GM19395 (cell line): Measurements from ENCODE around the gene CD247.

Source experiments
- ATAC-seq: cut with Tn5 transposase; IDR thresholded peaks from one replicate; pipeline ENCODE4 v1.9.1; 2021; ENCODE audit warnings: mild to moderate bottlenecking, moderate library complexity; ENCODE audit not compliant: unreplicated experiment

Gene CD247

DNA sequence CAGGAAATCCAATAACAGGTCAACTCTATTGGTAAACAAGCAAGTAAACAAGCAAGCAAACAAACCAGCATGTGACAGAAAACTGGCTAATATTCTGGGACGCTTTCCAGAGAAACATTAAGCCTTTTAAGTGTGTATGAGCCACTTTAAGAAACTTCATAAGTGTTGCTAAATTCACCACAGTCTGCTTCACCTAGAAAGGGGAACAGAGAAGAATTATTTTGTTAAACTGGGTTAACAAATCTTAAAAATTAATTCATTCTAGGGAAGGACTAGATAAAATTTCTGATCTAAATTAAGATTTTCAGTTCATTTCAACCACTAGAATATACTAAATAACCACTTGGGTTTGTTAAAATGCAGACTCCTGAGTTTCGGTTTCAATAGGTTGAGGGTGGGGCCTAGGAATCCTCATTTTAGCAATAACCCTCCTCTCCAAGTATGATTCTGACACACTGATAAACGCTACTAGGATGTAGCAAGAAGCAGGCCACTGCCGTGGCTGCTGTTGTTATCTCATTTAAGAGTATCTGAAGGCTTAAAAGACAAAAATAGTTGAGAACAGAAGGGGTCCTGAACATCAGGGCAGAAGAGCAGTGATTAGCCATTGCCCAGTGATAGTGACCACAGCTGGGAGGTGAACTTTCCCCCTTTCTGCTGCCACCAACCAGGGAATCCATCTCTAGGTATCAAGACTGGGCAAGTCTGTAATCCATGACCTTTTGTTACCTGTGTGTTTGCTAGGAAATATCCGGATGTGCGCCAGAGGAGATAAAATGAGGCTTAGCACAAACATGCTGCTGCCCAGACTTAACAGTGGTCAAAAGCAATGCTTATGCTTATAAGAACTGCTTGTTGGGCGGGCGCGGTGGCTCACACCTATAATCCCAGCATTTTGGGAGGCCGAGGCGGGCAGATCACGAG, 24.0 kb upstream of the CD247 start:
- no peak for ATAC-seq

DNA sequence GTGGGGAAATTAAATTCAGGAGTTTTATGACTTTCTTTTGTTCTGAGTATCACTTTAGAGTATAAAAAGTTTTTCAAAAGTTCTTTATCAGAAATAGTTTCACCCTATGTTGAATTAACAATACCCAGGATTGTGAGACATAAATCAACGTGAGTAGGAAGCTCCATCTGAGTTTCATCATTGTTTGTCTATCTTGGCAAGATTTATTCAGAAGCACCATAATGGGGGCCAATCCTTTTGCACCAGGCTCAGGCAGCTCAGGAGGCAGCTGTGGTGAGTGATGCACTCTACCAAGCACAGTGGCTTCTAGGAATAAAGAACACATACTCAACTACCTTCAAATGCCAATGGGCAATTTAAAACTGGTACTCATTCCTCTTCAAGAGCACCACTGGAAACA, 23.3 kb upstream of the CD247 start:
- ATAC-seq = no peak

DNA sequence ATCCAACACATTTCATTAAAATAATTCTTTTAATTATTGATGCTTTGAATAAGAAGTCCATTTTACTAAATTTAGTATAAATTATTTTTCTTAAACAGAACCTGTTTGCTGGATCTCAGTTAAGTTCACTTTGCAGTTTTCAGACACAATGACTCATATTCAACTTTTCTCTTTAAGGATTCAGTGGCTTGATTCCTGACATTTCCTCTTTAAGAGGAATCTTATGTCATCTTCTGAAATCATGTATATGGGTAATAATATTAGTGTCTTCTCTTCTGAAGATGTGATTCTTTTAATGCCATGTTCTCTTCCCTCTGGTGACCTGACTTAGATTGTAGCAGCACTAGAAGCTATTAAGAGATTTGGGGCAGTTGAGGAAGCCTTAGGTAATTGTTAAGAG, 22.7 kb upstream of the CD247 start:
- ATAC-seq = no peak

DNA sequence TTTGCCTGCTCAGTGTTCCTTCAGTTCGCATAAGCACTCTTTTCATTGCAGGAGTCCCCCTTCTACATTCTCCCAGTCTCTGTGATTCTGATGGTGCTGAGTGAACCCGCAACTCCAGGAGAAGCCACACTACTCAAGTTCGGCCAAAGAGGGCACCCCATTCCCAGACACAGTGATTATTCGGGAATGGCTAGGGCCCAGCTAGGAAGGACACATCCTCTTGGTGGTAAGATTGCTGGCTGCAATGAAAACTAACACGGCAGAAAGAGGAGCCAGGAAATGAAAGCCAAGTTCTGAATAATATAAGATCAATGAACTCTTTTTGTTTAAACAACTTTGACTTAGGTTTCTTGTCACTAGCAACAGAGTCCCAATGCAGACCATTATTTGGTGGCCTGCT, 20.3 kb upstream of the CD247 start:
- ATAC-seq = no peak

DNA sequence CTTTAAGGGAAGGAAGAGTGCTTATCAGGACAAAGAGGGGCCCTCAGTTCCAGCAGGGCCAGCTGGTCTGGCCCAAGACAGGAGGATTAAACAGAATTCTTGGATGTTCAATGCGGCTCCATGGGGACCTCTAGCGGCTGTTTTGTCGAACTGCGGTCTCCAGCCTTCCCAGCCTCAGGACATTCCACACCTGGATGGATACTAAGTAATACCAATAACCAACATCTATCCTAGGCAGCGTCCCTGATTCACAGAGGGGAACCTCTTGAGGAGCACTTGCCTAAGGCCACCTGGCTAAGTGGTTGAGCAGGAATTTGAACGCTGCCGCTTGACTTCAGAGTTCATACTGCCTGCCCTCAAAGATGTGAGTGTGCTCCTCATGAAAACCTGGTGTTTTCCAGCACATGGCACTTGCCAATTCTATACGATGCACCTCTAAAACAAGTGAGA, 15.5 kb upstream of the CD247 start:
- peak; percentile 76 for ATAC-seq

DNA sequence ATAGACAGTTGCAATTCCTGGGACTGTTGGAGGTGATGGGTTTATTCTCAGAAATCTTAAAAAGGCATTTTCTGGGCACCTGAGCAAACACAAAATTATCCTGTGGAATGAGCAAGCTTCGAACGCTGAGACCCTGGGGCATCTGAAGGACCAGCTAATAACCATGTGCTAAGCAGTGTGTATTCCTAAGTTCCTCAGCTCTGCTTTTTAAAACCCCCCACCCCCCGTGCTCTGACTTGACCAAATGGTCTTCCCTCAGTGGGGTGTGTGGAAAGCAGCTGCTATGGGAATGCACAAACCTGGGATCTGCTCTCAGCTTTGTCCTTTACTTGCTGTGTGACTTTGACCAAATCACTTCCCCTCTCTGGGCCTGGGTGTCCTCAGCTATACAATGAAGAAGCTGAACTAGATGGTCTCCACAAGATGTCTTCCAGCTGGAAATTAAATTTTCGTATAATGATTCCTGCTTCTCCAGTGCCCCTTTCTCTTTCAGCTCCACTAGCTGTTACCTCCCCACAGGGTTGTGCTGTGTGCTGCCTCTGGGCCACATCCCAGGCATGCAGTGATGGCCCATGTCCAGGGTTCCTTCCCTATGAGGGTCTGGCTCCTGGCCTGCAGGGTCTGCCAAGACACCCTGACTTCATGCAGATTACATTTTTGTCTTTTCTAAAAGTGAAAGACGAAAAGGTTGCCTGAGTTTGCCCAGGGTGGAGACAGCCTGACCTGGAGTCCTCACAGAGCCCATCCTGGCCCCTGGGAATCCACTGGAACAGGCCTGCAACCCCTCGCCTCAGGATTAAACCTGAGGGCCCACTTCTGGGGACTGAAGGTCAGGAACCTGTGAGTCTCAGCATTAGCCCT, 14.9 kb upstream of the CD247 start:
- no peak for ATAC-seq

DNA sequence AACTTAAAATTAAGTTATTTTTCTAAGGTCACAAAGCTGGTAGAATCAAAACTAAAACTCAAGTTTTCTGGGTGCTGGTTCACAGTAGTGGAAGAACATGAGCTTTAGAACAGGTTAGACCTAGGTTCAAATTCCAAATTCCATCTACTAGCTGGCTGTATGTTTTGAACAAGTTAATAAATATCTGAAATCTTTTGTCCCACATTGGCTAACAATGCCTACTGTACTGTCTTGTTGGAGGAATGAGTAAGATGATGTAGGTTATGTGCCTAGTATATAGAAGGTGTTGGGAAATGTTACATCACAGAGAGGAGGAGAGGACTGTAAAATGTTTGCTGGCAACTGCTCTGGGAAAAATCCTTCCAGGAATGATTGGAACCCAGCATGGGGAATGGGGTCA, 14.0 kb upstream of the CD247 start:
- ATAC-seq = no peak

DNA sequence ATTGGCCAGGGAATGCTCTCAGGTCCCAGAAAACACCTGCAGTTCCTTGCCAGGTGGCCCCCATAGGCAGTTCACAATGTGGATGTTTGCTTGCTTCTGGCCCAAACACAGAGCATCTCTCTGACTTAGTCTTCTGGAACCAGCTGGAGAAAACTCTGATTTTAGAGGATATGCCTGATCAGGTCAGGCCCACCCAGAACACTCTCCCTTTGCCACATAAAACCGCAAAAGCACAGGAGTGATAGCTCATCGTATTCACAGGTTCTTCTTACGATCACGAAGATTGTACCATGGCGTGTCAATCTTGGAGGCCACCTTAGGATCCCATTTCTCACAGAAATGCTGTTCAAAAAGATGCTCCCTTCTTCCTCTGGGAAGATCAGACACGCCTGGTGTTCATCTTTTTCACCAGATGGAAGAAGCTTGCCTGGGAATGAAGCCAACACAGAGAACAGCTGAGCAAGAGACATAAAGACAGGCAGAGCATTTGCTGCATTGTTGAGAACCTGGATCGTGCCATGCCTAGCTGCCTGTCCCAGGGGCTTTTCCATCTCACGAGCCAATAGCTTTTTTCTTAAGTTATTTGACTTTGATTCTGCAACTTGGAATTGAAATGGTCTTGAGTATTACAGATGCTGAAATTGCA, 11.6 kb upstream of the CD247 start:
- no peak for ATAC-seq

DNA sequence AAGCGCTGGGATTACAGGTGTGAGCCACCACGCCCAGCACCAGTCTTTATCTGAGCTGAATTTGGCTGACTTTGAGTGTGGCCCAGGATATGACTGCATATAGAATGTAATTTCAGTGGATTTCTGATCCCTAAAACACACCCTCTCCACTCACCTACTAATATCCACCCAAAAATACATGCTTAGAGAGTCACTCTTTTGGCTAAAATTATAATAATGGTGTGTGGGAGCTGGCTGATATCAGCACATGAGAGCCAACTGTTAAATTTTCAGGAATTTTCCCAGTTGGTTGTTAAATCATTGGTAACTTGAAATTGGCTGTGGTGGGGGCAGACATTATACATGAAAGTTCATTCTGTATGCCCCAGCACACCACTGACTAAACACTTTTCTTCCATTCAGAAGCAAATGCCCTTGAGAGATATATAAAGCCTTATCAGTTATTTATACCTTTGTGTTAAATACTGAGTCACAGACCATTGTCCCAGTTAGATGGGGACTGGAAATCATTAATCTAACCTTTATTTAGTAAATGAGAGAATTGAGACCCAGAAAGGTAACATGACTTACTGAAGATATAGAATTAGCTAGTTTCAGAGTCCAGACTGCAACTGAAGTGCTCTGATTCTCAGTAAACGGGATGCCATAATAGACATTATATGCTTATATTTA, 9.9 kb upstream of the CD247 start:
- ATAC-seq = no peak

DNA sequence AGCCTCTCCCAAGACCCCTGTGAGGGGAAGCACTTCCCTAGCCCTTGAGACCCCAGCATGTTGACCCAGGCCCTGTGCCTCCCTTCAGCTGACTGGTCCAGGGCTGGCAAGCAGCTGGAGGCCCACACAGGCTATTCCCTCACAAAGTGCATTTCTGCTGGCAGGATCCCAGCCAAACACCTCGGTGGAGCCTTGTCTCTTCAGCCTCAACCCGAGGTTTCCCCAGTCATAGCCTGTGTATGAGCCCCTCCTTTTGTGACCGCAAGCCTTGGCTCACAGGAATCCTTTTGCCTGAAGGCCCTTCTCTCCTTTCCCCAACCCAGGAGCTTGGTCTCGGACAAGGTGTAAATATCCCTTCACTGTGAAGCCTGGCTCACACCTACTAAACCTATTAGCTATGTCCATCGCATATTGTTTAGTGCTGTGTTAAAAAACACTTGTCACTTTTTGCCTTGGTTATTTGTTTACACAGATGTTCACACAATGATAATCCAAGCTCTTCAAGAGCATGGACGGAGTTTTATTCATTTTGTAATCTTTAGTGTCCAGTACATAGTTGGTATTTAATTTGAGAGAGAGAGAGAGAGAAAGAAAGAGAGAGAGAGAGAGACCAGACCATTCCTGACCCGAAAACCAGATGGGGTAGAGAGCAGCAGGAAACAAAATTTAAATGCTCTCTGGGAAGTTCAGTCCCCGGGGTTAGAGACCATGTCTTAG, 8.5 kb upstream of the CD247 start:
- ATAC-seq = no peak

DNA sequence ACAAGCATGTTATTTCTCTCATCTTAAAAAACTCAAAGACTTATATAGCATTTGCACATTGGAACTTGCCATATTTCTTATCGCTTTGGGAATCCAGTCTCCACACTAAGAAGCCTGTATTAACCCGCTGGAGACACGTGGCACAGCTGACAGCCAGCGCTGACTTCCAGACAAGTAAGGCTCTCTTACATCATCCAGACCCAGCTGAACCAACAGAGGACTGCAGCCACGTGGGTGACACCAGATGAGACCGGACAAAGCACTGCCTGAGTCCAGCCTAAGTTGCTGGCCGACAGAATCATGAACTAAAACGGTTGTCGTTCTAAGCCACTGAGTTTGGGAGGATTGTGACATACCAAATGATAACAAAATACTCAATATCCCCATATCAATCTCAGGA, 6.3 kb upstream of the CD247 start:
- no peak for ATAC-seq

DNA sequence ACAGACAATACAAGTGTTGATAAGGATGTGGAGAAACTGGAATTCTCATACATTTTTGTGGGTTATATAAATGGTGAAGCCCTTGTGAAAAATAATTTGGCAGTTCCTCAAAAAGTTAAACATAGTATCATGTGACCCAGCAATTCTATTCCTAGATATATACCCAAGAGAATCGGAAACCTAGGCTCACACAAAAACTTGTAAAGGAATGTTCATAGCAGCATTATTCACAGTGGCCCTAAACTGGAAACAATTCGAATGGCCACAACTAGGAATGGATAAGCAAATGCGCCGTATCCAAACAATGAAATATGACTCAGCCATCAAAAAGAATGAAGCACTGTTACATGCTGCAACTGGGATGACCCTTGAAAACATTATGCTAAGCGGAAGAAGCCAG, 3.9 kb upstream of the CD247 start:
- no peak for ATAC-seq

DNA sequence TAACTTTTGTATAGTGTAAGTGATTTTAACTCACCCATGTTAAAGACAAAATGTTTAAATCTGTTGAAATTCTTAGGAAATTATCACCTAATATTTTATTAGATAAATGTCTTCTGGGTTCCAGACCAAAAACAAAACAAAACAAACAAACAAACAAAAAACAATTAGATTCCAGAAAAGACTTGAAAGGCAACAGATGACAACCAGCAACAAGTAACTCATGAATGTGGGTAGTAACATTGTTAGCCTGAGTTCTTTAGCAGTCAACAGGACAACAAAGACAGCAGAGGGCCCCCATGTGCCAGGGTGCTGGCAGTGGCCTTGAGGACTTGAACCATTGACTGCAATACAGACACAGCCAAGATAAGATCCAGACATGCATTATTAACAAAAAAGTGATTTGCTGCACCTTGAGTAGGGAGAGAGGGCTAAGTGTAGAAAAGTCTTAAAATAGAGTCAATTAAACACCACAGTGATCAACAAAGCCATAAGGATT, 2.4 kb upstream of the CD247 start:
- ATAC-seq = no peak

DNA sequence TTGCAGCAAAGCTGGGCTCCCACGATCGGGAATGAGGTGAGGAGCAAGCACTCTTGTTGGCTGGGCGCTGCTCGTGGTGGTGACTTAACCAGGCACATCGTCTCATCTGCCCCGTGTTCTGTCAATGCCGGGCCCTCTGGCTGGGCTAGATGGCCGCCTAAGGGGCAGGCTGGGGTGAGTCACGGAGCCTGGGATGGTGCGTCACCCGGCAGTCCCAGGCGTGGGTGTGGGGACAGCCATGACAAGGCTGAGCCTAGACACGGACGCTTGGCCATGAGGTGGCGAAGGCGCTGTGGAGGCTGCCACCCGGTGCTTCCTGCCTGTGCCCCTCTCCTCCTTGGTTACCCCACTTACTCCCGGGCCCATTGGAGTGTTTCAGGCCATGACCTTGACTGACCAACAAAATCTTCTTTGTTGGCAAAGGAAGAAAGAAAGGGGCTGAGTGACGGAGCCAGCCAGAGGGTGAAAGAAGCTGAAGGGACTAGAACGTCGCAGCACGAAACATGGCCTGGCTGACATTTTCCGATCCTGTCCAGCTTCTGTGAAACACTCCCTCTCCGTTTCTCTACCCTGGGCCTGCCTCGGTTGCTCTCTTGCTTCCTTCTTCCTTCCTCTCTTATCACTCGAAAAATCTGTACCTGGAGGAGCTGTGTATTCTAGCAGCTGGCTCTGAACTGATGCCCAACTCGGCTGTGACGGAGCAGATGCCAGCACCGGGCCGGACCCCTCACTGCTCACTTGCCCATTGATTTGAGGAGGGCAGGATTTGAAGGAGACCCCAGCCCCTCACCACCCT, 596 bp downstream of the CD247 start:
- ATAC-seq = no peak

DNA sequence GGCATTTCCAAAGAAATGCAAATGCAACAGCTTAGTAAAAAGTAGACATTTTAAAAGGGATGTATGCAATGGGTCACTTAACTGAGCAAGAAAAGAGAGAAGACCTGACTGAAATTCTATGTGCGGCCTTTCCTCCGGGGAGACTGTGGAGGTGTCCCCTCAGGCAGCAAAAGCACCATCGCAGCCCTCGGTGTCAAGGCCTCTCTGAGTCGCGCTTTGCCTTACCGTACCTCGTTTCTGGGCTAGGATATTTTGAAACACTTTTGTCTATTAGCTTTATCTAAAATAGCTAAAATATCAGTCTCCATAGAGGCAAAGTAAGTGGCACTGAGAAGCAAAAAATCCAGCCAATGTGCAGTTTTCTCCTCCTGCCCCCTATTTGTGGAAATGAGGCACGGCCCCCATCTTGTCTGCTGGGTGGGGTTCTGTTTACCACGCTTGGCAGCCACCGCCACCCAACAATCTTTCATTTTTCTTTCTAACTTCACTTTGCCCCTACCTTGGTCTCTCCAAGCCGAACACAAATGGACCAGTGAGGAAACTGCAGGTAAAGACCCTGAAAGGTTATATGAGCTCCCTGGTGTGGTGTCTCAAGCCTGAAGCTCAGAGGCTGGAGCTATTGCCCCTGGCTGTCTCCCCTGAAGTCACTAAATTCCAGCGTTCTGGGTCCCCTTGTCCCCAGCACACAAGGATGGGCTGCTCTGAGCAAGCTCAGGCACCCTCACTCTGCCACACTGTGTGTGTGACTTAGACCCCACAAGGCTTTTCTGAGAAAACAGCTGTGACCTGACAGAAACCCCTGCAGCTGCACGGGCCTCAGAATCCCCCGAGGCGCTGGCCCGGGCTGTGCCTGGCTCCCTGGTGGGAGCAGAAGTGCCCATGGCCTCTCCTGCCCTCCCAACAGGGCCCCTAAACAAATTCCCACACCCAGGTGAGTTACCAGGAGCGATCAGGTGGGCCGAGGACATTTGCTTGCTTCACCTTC, 1.6 kb downstream of the CD247 start:
- no peak for ATAC-seq

DNA sequence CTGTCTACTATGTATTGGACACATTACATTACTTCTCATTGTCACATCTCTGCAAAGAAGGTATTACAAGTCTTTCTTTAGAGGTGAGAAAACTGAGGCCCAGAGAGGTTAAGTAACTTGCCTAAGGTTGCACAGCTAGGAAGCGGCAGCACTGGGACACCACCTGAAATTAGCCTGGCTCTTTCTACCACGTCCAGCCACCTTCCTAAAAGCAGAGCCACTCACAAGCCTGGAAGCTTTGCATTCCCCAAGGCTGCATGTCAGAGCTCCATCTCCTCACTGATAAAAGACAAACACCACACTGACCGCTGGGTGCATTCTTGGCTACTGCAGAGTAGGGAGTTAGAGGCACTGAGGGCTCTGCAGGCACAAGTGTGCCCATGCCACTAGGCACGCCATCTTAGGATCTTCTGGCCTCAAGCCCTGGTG, 2.4 kb downstream of the CD247 start:
- no peak for ATAC-seq

DNA sequence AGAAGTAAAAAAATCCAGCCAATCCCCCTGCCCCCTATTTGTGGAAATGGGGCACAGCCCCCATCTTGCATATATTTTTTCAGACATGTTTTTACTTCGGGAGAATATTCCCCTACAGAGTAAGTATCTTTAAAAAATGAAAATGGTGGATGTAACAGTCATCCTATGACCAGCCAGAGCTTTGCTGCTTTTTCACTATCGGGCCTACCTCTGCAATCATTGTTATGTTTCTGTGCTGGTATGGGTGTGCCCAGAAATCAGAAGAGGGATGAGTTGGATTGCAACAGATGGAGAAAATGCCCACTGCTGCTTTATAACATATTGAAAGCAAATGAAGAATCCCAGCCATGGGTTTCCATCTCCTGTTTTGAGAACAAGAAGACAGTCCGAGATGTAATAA, 2.9 kb downstream of the CD247 start:
- ATAC-seq = no peak

DNA sequence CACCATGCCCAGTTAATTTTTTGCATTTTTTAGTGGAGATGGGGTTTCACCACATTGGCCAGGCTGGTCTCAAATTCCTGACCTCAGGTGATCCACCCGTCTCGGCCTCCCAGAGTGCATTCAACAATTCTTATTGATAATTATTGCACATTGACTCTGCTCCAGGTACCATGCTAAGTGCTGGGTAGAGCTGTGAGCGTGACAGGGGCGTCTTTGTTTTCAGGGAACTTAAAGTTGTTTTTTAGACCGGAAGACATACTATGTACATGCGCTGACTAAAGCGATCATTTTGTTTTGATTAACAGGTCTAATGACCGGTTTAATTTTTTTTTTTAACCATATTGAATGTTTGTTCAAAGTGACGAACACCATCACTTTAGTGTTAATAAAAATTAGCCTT, 4.0 kb downstream of the CD247 start:
- ATAC-seq = no peak
